T-helper 2 cell treated with Interferon-gamma antibody and Interleukin-4, amounts not matched to agents 100 ng/mL and 5 ng/mL, for 36 hours (primary cell): ENCODE results near the gene MRPS6. TPM values are rescaled to one million over a fixed set of nuclear protein-coding genes. Genes with fewer than 3 reads are reported as not detected.

Source experiments
- intact Hi-C: fragments of 100-400 bp; cut with micrococcal nuclease; formaldehyde crosslinking; loops from one replicate; pipeline ENCODE4 v1.15.1; 2023
- total RNA-seq: library from RNA; stranded (reverse); gene quantifications from 2 replicates; pipeline ENCODE4 v1.2.3, GENCODE V29; 2022

Gene MRPS6
- total RNA-seq, 1 donor from 2014 or later: 75.8 TPM

GRCh38 chr21:34129901-34130715 is 56.7 kb downstream of the MRPS6 start:
- intact Hi-C loops: loop anchor here (1.0 to 5.0 kb wide), 6 partner anchors 38 to 217 kb away; no protein-coding TSS in a partner anchor

DNA sequence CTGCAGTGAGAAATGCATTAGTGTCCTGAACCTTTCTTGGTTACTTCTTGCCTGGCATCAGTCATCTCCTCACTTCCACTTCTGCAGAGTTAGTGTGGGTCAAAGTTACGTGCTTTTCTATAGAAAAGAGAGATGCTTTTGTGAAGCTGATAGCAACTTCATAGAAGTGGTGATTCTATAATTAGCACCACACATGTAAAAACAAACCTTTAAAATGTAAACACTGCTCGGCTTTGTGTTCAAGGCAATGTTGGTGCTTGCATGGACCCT is 57.3 kb downstream of the MRPS6 start:
- intact Hi-C loops: no loop called here

GRCh38 chr21:34131586-34131985 is 58.2 kb downstream of the MRPS6 start:
- intact Hi-C loops: no loop called here

DNA sequence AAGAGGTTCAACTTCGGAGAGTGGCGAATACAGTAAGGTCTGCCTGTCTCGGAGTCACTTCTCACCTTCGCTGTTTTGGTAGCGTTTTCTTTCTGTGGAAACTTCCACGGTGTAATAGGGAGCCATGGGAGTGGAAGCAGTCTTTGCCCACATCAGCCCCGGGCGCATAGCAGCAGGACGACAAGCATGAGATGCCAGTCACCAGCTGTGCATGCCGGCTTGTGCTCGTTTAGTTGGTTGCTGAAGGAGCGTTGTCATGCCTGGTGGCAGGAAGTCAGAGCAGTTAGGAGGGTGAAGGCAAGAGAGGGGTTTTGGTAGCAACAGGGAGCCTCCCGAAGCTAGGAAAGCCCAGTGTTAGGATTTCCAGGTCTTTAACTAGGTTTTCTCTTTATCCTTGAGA is 58.8 kb downstream of the MRPS6 start:
- intact Hi-C loops: no loop called here

DNA sequence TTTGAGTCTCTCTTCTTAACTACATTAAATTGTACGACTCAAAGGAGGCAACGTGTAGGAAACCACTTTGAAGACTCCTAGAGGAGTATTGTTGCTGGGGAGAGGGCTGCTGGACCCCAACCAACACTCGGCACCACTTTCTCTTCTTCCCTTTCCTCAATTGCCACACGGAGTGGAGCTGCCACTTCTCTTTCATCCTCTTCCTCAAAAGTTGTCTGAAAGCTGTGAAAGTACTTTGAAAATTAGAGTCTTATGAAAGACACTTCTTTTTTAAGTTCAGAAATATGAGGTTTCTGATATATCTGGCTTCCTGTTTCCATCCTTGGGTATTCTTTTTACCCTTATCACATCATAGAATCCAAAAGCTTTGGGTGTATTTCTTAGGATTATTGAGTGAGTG is 59.5 kb downstream of the MRPS6 start:
- intact Hi-C loops: no loop called here

- intact Hi-C loops: no loop called here
Observed at GRCh38 chr21:34133392-34133791, 60.0 kb downstream of the MRPS6 start.

DNA sequence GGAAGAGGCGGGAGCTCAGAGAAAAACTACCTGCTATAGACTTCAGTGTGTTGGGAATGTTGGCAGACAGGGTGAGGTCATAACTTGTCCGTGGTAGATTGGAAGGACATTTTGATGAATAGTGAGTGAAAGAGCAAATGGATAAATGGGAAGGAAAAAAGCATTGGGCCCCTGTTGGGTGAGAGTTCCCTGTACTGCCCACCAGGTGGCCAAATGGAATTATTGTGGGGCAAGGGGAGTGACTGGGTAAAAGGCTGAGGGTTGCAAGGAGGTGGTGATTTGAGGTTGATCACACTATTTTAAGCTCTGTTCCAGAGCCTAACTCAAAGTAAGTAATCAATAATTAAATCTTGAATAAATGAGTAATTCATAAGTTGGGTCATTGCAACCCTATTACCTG is 60.4 kb downstream of the MRPS6 start:
- intact Hi-C loops: no loop called here

DNA sequence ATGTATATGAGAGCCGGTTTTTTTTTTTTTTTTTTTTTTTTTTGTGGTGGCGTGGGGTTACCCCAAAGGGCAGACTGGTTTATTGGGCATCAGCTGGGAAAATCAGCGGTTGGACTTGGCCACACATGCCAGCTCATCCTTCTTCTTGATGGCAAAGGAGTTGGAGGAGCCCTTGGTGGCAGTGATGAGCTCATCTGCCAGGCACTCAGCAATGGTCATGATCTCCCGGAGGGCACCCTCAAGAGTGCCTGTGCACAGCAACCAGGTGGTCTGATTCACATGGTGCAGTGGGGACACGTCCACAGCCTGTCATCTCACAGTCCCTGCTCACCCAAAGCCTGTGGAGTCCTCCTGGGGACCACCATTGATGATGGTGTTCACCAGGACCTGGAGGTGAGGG is 62.0 kb downstream of the MRPS6 start:
- intact Hi-C loops: no loop called here

- intact Hi-C loops: no loop called here
Observed at GRCh38 chr21:34141373-34141772, 68.0 kb downstream of the MRPS6 start.

GRCh38 chr21:34143685-34144182 is 70.4 kb downstream of the MRPS6 start:
- intact Hi-C loops: no loop called here

DNA sequence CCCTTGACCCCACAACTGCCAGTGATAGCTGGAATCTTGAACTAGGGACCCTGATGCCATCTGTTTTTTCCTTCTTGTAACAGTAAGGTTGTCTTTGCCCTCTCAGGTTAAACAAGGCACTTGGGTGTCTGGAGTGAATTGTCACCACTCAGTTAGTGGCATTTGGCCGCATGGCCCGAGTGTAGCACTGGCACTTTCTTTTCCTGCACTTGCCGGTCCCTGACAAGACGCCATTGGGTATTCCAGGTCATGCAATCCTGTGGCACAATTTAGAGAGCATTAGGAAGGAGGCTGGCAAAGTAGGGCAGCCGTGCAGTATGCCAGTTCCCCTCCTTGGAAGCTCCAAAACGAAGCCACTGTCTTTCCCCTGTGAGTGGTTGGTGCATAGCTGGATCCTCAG is 70.8 kb downstream of the MRPS6 start:
- intact Hi-C loops: no loop called here

- intact Hi-C loops: no loop called here
Observed at GRCh38 chr21:34147792-34148418, 74.5 kb downstream of the MRPS6 start.

DNA sequence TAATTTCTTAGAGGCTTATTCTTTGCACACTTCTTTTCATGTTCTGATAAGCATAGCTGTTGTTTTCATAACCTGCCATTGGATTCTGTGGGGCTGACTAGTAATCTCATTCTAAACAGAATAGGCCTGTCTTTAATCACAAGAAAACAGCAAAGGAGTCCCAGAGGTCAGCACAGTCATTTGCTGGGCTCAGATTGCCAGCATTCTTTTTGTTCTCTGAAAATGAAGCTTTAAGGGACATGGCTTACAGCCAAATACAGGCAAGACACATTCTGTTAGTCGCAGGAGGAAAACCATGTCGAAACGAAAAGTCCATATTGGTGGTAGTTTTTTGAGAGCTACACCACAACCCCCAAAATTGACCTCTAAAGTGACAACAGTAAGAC is 75.0 kb downstream of the MRPS6 start:
- intact Hi-C loops: no loop called here

- intact Hi-C loops: no loop called here
Observed at GRCh38 chr21:34148826-34149558, 75.6 kb downstream of the MRPS6 start.

DNA sequence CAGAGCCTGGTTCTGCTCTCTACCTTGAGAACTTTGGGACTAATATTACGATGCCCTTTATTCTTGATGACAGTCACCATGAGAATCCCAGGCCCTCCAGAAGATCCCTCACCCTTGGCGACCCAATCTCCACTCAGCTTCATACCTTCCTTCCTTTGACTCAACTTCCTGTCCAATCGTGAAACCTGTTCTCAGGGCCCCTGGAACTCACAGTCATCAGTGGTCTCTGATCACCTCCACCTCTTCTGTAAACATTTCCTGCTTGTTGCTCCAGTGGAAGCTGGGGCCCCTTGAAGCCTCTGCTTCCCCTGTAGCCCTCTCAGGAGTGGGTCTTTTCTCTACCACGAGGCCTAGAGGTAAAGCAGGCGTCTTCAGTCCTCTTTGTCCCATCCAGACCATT is 79.1 kb downstream of the MRPS6 start:
- intact Hi-C loops: no loop called here

DNA sequence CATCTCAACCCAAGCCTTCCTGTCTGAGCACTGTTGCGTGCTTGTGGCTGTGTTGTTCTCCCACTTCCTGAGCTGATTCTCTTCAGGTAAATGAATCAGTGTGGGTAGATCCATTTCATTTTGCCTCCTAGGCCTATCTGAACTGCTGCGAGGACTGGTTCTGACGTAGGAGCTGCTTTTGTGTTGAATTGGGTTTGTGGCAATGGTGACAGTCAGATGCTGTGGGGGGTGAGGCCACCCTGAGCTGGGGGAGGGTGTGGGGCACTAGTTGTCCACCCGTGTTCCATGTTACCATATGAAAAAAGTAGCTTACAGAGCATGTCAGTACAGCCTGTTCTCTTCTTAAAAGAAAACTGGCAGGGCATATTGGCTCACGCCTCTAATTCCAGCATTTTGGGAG is 81.5 kb downstream of the MRPS6 start:
- intact Hi-C loops: loop anchor here (5.0 kb wide), 1 partner anchor 42 kb away; no protein-coding TSS in a partner anchor

GRCh38 chr21:34156957-34157356 is 83.6 kb downstream of the MRPS6 start:
- intact Hi-C loops: loop anchor here (5.0 kb wide), 1 partner anchor 40 kb away; no protein-coding TSS in a partner anchor

GRCh38 chr21:34157521-34157920 is 84.1 kb downstream of the MRPS6 start:
- intact Hi-C loops: loop anchor here (5.0 kb wide), 1 partner anchor 40 kb away; no protein-coding TSS in a partner anchor

DNA sequence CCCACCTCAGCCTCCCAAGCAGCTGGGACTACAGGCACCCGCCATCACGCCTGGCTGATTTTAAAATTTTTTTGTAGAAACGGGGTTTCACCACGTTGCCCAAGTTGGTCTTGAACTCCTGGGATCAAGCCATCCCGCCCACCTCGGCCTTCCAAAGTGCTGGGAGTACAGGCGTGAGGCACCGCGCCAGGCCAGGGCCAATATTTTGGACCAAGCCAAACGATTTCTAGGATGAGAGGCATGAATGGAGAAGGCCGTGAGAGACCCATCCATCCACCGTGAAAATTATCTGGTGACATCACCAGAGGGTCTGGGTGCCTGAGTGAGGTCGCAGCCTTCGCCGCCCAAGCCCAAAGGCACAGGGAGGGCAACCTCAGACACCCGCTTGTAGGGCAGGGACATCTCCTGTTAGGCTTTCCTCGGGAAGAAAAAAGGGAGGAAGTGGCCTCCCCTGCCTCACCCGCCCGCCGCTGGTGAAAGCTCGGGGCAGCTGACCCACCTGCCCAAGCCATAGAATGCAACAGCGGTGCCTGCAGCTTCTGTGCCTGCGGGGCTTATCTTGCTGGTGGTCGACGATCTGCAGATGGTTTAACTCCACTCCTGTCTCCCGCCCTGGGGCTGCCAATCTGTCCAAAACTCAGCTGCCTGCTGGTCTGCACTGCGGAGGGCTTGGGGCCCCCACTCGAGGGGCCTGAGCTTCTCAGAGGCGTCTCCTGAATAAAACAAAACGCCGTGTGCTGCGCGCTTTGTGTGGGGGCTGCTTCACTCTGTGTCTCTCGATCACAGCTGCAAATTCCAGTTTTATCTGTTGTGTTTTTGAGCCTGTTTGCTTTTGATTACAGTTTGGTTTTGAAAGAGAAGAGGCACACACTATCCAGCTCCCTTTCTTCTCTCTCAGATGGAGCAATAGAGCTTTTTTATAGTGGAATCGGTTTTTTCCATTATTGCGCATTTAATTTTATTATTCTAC is 85.8 kb downstream of the MRPS6 start:
- intact Hi-C loops: loop anchor here (5.0 kb wide), 1 partner anchor 38 kb away; no protein-coding TSS in a partner anchor

- intact Hi-C loops: no loop called here
Observed at GRCh38 chr21:34166468-34166867, 93.1 kb downstream of the MRPS6 start.

DNA sequence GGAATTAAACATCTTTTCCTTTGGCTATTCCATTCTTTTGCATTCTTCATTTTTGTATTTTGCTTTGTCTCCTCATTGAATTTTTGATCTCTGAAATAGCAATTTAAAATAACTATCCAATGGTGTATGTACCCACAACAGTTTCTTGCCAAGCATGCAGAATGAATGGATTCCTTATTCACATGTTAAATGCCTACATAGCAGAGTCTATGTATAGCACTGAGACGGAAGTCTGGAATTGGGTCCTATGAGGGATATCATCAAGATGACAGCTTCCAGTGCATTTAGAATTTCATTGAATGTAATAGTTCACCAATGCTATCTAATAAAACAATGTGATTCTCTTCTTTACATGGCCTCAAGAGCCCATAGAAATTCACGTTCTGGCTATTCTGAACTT is 97.5 kb downstream of the MRPS6 start:
- intact Hi-C loops: no loop called here
